Dermis blood vessel endothelial cell (primary cell): Measurements from ENCODE around the gene ARHGEF10L. TPM values are rescaled to one million over a fixed set of nuclear protein-coding genes. Genes with fewer than 3 reads are reported as not detected.
A peak's percentile ranks its signal among the peaks of the same experiment; 100 is the strongest.
"Not testable (repeated sequence)": the region's sequence is repeated elsewhere in the genome, so short reads cannot be mapped to it uniquely, and the experiment has no call there.

Experiments
- DNase-seq: peaks from one replicate; pipeline ENCODE4 v3.0.0; 2010
- total RNA-seq: library from RNA; depleted of rRNA; stranded (reverse); fragments of >200 nt; gene quantifications from 2 replicates; pipeline ENCODE4 v1.2.3, GENCODE V29; 2014

Gene ARHGEF10L
- 0.70 and 0.85 TPM in 2 replicates for total RNA-seq

DNA sequence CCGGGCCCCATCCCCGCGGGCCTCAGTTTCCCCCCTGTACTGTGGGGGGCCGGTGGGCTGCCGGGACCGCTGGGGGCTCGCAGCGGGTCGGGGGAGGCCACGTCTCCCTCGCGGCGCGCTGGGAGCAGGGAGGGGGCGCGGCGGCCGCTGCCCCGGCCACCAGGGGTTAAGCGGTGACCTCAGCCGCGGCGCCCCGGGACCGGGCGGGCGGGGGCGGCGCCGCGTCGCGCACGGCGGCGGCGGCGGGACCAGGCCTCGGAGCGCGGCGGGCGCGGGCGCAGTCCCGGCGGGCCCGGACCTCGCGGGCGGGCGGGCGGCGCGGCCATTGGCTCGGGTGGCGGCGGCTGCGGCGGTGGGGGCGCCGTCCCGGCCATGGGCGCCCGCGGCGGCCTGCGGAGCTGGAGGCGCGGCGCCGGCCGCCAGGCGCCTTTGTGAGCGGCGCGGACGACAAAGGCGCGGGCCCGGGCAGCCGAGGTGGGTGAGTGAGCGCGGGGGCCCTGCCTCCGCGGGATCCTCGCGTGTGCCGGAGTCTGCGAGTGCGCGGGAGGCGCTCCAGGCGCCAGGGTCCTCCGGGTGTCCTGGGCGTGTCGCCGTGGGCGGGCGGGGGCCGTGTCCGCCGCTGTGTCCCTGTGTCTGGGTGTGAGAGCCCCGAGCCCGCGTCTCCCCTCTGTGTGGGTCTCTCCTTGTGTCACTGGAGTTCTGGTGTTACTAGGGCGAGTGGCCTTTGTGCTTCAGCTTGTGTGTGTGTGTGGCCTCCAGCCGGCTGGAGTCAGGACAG is at the start of gene ARHGEF10L:
Gene ARHGEF10L, plus strand, starts transcription at position 222 of the 778 bp plus-strand sequence. CDS start 40,898 bp downstream, outside the sequence.
- DNase-seq: no peak

DNA sequence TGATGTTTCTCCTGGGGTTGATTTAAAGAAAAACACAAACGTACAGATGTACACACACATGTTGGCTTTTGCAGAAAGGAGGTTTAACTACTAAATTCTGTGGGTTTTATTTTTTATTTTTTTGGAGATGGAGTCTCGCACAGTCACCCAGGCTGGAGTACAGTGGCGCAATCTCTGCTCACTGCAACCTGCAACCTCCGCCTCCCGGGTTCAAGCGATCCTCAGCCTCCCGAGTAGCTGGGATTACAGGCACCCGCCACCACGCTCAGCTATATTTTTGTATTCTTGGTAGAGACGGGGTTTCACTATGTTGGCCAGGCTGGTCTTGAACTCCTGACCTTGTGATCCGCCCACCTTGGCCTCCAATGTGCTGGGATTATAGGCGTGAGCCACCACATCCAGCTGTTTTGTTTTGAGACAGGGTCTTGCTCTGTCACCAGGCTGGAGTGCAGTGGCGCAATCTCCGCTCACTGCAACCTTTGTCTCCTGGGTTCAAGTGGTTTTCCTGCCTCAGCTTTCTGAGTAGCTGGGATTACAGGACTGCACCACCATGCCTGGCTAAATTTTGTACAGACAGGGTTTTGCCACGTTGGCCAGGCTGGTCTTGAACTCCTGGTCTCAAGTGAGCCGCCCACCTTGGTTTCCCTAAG is 49.6 kb upstream of the ARHGEF10L start:
- DNase-seq: not testable (repeated sequence)

- not testable (repeated sequence) for DNase-seq
Measured at GRCh38 chr1:17490667-17491066, 48.8 kb upstream of the ARHGEF10L start.

GRCh38 chr1:17494114-17494729 is 45.3 kb upstream of the ARHGEF10L start:
- DNase-seq: peak; percentile 71

GRCh38 chr1:17496419-17496818 is 43.1 kb upstream of the ARHGEF10L start:
- DNase-seq: no peak

DNA sequence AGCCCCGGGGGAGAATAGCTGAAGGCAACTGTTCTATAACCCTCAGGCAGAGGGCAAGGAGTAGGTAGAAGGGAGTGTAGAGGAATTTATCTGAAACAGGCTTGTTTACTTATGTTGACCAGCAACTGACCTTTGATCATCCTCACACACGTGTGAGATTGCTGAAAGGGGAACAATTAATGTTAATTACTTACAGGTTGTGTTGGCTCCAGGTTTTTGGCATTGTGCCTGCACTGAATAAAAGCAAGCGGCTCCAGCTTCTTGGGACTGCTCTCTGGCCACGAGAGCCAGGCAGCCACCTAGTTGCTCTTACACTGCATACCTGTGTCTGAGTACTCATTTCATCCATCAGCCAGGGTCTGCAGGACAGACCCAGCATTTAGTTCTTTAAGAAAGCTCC is 41.3 kb upstream of the ARHGEF10L start:
- no peak for DNase-seq

- DNase-seq: peak; percentile 81
Measured at GRCh38 chr1:17502326-17502778, 37.1 kb upstream of the ARHGEF10L start.

DNA sequence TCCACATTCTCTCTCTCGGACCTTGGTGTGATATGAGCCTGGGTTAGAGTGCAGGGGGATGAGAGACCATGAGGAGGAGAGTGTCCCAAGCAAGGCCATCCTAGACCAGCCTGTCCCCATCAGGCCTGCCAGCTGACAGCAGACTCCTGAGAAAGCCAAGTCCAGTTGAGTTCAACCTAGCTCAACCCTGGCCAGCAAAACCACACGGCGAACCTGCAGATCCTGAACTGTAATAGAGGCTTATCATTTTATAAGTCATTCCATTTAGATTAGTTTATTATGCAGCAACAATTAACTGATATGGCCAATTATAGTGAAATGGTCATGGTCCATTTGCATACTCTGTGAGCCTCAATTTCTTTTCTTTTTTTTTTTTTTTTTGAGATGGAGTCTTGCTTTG is 36.4 kb upstream of the ARHGEF10L start:
- no peak for DNase-seq

DNA sequence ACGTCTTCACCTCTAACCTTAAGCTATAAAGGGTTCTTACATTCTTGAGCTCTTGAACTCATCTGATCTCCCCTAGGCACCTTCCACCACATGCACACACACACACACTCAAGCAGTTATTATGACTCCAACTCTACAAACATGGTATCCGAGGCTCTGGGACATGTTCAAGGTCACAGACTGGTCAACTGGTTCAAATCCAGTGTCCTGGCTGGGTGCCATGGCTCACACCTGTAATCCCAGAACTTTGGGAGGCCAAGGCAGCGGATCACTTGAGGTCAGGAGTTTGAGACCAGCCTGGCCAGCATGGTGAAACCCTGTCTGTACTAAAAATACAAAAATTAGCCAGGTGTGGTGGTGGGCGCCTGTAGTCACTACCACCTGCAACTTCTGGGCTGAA is 32.3 kb upstream of the ARHGEF10L start:
- DNase-seq: not testable (repeated sequence)

DNA sequence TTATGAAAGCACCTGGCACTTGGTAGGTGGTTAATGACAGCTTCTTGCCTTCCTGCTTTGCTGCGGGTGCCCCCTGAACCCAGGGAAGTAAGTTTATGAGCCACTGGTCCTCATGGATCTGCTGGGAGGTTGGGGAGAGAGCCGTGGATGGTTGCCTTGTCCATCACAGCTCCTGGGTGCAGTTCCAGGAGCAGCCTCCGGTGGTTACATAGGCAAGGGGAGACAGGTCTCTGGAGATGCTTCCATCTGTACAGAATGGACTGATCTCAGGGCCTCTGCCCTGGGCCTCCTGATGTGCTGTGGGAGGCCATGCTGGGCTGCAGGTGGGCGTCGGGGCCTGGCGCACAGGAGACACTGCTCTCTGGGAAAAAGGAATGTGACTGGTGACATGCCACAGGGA is 31.6 kb upstream of the ARHGEF10L start:
- no peak for DNase-seq

- peak; percentile 20 for DNase-seq
Measured at GRCh38 chr1:17509363-17509762, 30.1 kb upstream of the ARHGEF10L start.

DNA sequence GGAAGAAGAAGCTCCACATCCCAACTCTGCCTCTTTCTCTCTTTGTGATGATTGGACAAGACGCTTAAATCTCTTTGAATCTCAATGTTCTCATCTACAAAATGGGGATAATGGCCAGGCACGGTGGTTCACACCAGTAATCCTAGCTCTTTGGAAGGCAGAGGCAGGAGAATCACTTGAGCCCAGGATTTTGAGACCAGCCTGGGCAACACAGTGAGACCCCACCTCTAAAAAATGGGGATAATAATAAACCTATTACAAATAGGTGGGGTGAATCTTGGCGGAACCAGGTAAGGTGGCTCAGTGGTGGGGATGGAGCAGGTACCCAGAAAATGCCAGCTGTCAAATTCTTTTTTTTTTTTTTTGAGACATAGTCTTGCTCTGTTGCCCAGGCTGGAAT is 29.4 kb upstream of the ARHGEF10L start:
- DNase-seq: no peak

DNA sequence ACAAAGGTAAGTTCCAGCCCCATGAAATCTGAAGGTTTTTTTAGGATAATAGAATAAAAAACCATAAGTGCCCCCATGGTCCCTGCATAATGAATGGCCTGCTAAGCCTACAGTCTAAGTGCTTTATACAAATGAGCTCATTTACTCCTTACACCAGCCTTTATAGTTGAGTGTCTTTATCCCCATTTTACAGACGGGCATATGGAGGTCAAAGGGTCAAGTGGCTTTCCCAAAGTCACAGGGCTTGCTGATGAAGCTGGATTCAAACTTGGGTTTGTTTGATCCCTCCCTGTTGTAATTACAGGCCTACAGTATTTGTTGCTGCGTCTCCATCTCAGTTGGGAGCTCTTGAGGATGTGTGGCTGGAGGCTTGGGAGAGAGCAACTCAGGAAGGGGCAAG is 28.3 kb upstream of the ARHGEF10L start:
- no peak for DNase-seq

DNA sequence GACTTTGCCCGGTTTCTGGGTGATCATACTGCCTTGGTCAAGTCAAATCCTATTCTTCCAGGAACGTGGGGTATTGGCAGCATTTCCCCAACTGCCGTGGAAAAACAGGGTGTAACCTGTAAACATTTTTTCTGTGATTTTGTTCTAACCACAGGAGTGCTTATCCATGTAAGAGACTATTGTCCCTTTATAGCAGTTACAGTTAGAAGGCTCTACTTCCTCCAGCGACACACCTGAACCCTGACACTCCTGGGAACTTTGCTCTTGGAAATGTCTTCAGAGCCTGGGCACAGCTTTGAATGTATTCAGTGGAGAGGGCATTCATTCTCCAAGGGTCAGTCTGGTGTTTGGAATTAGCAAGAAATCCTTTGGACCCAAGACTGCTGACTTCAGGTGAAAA is 26.4 kb upstream of the ARHGEF10L start:
- no peak for DNase-seq

DNA sequence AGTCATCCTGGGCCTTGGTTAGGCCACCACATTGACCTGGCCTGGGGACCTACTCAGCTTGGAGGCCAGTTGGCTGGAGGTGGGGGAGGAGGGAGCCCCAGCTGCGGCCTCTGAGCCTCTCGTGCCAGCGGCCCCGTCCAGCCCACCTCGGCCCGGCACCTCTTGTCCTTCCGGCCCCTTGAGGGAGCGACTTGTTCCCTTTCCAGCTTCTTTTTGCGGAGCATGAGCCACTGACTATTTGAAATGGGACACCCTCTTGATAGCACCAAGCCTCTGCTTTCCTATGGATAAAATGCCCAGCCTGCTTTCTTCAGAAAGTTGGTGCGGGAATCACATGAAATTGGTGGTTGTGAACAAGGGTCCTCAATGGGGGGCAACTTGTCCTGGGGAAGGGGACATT is 24.7 kb upstream of the ARHGEF10L start:
- no peak for DNase-seq

DNA sequence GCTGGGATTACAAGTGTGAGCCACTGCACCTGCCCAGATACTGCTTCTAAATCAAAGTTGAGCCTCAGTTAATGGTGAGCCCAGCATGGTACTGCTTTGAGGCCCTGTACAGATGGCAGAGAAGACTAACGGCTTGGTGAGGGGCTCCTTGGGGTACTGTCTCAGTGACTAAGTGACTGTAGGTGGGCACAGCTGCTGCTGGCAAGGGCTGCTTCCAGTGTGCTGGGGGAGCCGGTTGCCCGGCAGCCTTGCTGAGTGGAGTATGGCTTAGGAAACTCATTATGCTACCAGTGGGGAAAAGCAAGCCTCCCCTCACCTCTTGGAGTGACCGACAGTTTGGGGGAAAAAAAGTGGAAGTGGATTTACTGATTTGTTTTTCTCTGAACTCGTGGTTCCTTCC is 23.6 kb upstream of the ARHGEF10L start:
- DNase-seq: no peak

GRCh38 chr1:17516303-17517214 is 22.9 kb upstream of the ARHGEF10L start:
- no peak for DNase-seq

DNA sequence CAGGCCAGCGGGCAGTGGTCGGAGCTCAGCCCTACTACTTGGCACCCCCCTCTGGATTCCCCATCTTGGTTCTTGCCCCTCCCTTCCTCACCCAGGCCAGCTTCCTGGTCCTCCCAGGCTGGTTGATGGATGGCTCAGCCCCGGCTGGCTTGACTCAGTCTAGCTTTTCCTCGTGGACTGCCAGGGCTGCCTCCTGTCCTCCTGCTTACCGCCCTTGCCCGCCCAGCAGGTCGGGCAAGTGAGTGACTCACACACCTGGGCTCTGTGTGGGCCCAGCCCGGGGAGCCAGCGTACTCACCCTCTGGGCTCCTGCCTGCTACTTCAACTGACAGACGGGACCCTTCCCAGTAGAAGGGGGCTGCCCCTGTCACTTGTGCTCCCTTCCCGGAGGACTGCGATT is 19.5 kb upstream of the ARHGEF10L start:
- DNase-seq: no peak

GRCh38 chr1:17520473-17521319 is 18.8 kb upstream of the ARHGEF10L start:
- no peak for DNase-seq

GRCh38 chr1:17521946-17522612 is 17.4 kb upstream of the ARHGEF10L start:
- DNase-seq: no peak
